Endothelial cell of umbilical vein (primary cell): Measurements from ENCODE around the gene EHF. TPM values are rescaled to one million over a fixed set of nuclear protein-coding genes. Genes with fewer than 3 reads are reported as not detected.

Source experiments
- BruUV-seq: library from RNA; stranded (reverse); fragments of 400-500 nt; replicated peaks from 2 replicates; lab custom pipeline; 2021; lab: Mats Ljungman, UMichigan
- CTCF ChIA-PET: fragments of 300-600, 350-600 bp; sonication (Branson Sonifier 250); formaldehyde crosslinking; loops from one replicate; lab custom pipeline; 2021; ENCODE audit warnings: antibody characterized with exemption, inconsistent platforms; lab: Charles Lee
- POLR2A ChIA-PET: fragments of 300-600, 350-600 bp; sonication (Branson Sonifier 250); formaldehyde crosslinking; loops from one replicate; lab custom pipeline; 2021; ENCODE audit warnings: antibody characterized with exemption, inconsistent platforms; lab: Charles Lee
- DNase-seq: peaks from one replicate; pipeline ENCODE4 v3.0.0-alpha.2; 2011; ENCODE audit warnings: low read depth, low spot score
- FAIRE-seq: peaks from 2 replicates; lab custom pipeline; 2011; peaks lifted over from hg19 to GRCh38; lab: Jason Lieb, UNC
- H2AFZ ChIP-seq: 2 replicates; pipeline ENCODE4 v1.6.0; 2012; ENCODE audit warnings: low read depth, low read length, control low read depth, inconsistent platforms
- H3K27ac ChIP-seq: 2 replicates; pipeline ENCODE4 v1.5.1; 2011; ENCODE audit warnings: low read depth, mild to moderate bottlenecking, control low read depth, low read length, moderate library complexity; ENCODE audit not compliant: insufficient read depth
- H3K27me3 ChIP-seq, 2 experiments: 2 replicates each; pipeline versions ENCODE4 v1.6.0 to v1.6.1; 2011; ENCODE audit warnings: low read length in 2 of 2, mixed read lengths in 1 of 2; ENCODE audit not compliant: control insufficient read depth in 2 of 2, insufficient read depth in 2 of 2
- H3K36me3 ChIP-seq, 2 experiments: 2 replicates in 1 of 2; 3 replicates in 1 of 2; pipeline ENCODE4 v1.5.1; 2011; ENCODE audit warnings: low read length in 2 of 2, mild to moderate bottlenecking in 1 of 2, moderate library complexity in 1 of 2; ENCODE audit not compliant: control insufficient read depth in 2 of 2, insufficient read depth in 2 of 2; ENCODE audit errors: extremely low read depth in 1 of 2
- H3K4me1 ChIP-seq: 3 replicates; pipeline ENCODE4 v1.5.1; 2011; ENCODE audit warnings: mild to moderate bottlenecking, low read length; ENCODE audit not compliant: control insufficient read depth, insufficient read depth; ENCODE audit errors: extremely low read depth
- H3K4me2 ChIP-seq: 2 replicates; pipeline ENCODE4 v1.6.1; 2011; ENCODE audit warnings: low read length, control low read depth, mixed read lengths; ENCODE audit not compliant: insufficient read depth
- H3K4me3 ChIP-seq, 3 experiments: fragments of 200-600 bp in 1 of 3; sonication (generic), shearing (Covaris generic) in 1 of 3; replicated peaks in 1 of 3; 2 replicates each; pipeline ENCODE4 v1.5.1; 2011 to 2016; ENCODE audit warnings: control low read depth in 3 of 3, low read length in 3 of 3, mild to moderate bottlenecking in 2 of 3, inconsistent platforms in 1 of 3, low read depth in 1 of 3, moderate library complexity in 1 of 3; ENCODE audit not compliant: insufficient read depth in 1 of 3
- H3K79me2 ChIP-seq: 2 replicates; pipeline ENCODE4 v1.6.0; 2012; ENCODE audit warnings: low read length, inconsistent platforms; ENCODE audit not compliant: control insufficient read depth, insufficient read depth
- H3K9ac ChIP-seq: replicated peaks from 2 replicates; pipeline ENCODE3; 2011; ENCODE audit warnings: low read length, control low read depth; ENCODE audit not compliant: insufficient read depth; ENCODE audit errors: extremely low read depth
- H3K9me1 ChIP-seq: replicated peaks from 3 replicates; pipeline ENCODE4 v1.6.0; 2011; ENCODE audit warnings: mild to moderate bottlenecking, low read length; ENCODE audit not compliant: control insufficient read depth, insufficient read depth; ENCODE audit errors: extremely low read depth
- H3K9me3 ChIP-seq: replicated peaks from 2 replicates; pipeline ENCODE4 v1.5.1; 2012; ENCODE audit warnings: low read length, inconsistent platforms; ENCODE audit not compliant: control insufficient read depth, insufficient read depth
- H4K20me1 ChIP-seq: replicated peaks from 2 replicates; pipeline ENCODE3; 2011; ENCODE audit warnings: mild to moderate bottlenecking, low read length; ENCODE audit not compliant: control insufficient read depth, insufficient read depth; ENCODE audit errors: extremely low read depth
- EZH2 ChIP-seq: IDR thresholded peaks from 2 replicates; pipeline ENCODE4 v1.6.1; 2012; ENCODE audit warnings: borderline replicate concordance, low read depth, mild to moderate bottlenecking, moderate library complexity, low read length, inconsistent platforms; ENCODE audit not compliant: severe bottlenecking
- GATA2 ChIP-seq: IDR thresholded peaks from 2 replicates; pipeline ENCODE4 v1.7.0; 2011; ENCODE audit warnings: low read depth, mild to moderate bottlenecking, moderate library complexity, mixed read lengths, low read length; ENCODE audit not compliant: insufficient read length, insufficient read depth
- JUN ChIP-seq: IDR thresholded peaks from 2 replicates; pipeline ENCODE4 v1.6.1; 2011; ENCODE audit warnings: borderline replicate concordance, low read depth; ENCODE audit not compliant: insufficient read length, insufficient read depth
- MYC ChIP-seq: IDR thresholded peaks from one replicate; pipeline ENCODE4 v1.6.1; 2011; ENCODE audit warnings: mild to moderate bottlenecking, low read depth, low read length
- POLR2A ChIP-seq: IDR thresholded peaks from 2 replicates; pipeline ENCODE4 v1.6.1; 2012; ENCODE audit warnings: low read depth, mild to moderate bottlenecking, control low read depth, low read length
- POLR2AphosphoS5 ChIP-seq: IDR thresholded peaks from 2 replicates; pipeline ENCODE4 v1.6.1; 2012; ENCODE audit warnings: low read depth, mild to moderate bottlenecking, control low read depth, low read length, moderate library complexity; ENCODE audit not compliant: insufficient read depth
- dilution Hi-C: fragments of 300-500 bp; cut with MboI; formaldehyde crosslinking; loops from one replicate; pipeline ENCODE4 v1.15.0; 2019; ENCODE audit warnings: low sequenced_read_pairs; ENCODE audit not compliant: extremely low pct_ligation_motif_present
- intact Hi-C: fragments of 100-400 bp; cut with micrococcal nuclease; formaldehyde crosslinking; loops from one replicate; pipeline ENCODE4 v1.10.0; 2022
- polyA plus RNA-seq, 4 experiments: library from polyadenylated mRNA; depleted of rRNA in 3 of 4; stranded (reverse) in 3 of 4; unstranded in 1 of 4; fragments of >200 nt; gene quantifications; 2 replicates each; pipeline versions ENCODE4 v1.2.1 to v1.2.3, GENCODE V29; 2011 to 2012; ENCODE audit warnings: missing spikeins in 1 of 4
- total RNA-seq: library from RNA; stranded (reverse); gene quantifications from 2 replicates; pipeline ENCODE4 v1.2.3, GENCODE V29; 2021
- TF ChIP-seq, protein P1 (sequence below): IDR thresholded peaks from 2 replicates; pipeline ENCODE4 v1.6.1; 2011; ENCODE audit not compliant: insufficient read depth, insufficient read length

The EHF gene
- total and polyA plus RNA-seq, 2 donors (not counting 3 experiments of a cell fraction or from before 2014, with no cell fraction given), result not detected

DNA sequence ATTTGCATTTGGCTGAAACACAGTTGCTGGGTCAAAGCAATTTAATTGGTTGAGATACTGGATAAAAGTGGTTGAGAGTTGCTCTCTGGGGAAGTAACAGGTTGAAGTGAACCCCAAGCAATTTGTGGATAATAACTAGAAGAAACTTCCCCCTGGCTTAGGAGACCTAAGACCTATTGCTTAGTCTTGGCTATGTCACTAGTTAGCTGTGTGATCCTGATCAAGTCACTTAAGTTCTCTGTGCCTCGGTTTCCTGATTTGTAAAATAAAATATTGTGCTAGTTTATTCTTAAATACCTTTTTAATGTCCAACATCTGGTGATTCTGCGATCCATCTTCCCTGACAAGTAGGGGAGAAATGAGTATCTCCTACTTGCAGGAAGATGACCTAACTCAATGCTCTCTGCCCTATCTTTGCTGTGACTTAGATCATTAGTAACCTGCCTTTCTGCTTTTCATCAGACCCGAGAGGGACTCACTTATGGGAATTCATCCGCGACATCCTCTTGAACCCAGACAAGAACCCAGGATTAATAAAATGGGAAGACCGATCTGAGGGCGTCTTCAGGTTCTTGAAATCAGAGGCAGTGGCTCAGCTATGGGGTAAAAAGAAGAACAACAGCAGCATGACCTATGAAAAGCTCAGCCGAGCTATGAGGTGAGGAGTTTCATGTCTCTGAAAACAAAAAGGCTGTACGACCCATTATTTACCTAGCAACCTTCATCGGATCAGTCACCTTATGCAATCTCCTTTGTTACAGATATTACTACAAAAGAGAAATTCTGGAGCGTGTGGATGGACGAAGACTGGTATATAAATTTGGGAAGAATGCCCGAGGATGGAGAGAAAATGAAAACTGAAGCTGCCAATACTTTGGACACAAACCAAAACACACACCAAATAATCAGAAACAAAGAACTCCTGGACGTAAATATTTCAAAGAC, 37.5 kb downstream of the EHF start:
- intact Hi-C loops, result no loop called here
- BruUV-seq, result no TSS peak
- Histone ChIP-seq H3K9me1 (no peaks in the 10 kb centered on the region), H3K27ac (no peak overlapping the region), H4K20me1 (no peaks in the 10 kb centered on the region), H3K79me2 (no peaks in the 10 kb centered on the region), H2AFZ (no peak overlapping the region), H3K4me3 (no peak overlapping the region), H3K27me3 (peaks cover 0 to 4% of the 10 kb centered on the region in 2 experiments), H3K4me2 (no peak overlapping the region), H3K4me1 (no peaks in the 10 kb centered on the region), H3K9me3 (no peaks in the 10 kb centered on the region), H3K36me3 (no peaks in the 10 kb centered on the region), H3K9ac (no peak overlapping the region)
- no peak for DNase-seq
- no peak for FAIRE-seq
- dilution Hi-C loops, result no loop called here
- CTCF ChIA-PET, result interaction anchor here (1.1 kb wide), 1 partner anchor 72 kb away, joined by 3 read pairs; no protein-coding TSS in a partner anchor
- TF ChIP-seq POLR2AphosphoS5, result no peak
- TF ChIP-seq JUN, result no peak
- TF ChIP-seq EZH2, result no peak
- no peak for TF ChIP-seq GATA2
- TF ChIP-seq, protein P1, sequence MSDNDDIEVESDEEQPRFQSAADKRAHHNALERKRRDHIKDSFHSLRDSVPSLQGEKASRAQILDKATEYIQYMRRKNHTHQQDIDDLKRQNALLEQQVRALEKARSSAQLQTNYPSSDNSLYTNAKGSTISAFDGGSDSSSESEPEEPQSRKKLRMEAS, result no peak
- no peak for TF ChIP-seq MYC
- TF ChIP-seq POLR2A, result no peak
- POLR2A ChIA-PET, result no interaction called here
